Ovary (tissue), 9 donors: ENCODE results near the gene SEMA3B. TPM values are rescaled to one million over a fixed set of nuclear protein-coding genes. Genes with fewer than 3 reads are reported as not detected.

Experiments used
- DNase-seq, 5 donors: peaks; one replicate each; pipeline ENCODE4 v3.0.0-alpha.2; 2019 to 2020
- H3K27ac ChIP-seq, 2 donors: fragments of 200-600 bp; one replicate each; pipeline versions ENCODE4 v1.5.1 to v1.8.0; 2019 to 2022
- H3K27me3 ChIP-seq: fragments of 200-600 bp; one replicate; pipeline ENCODE4 v1.8.0; 2022
- H3K36me3 ChIP-seq: fragments of 200-600 bp; sonication (generic); one replicate; pipeline ENCODE4 v1.5.1; 2019
- H3K4me1 ChIP-seq: one replicate; pipeline ENCODE4 v1.8.1; 2013; ENCODE audit warnings: mild to moderate bottlenecking, moderate library complexity; ENCODE audit not compliant: insufficient read depth
- H3K4me3 ChIP-seq: fragments of 200-600 bp; sonication (generic); one replicate; pipeline ENCODE4 v1.5.1; 2017
- H3K9me3 ChIP-seq, 2 donors: fragments of 200-600 bp in 1 of 2; sonication (generic) in 1 of 2; one replicate each; pipeline versions ENCODE4 v1.5.1 to v1.8.1; 2013 to 2019; ENCODE audit warnings: mild to moderate bottlenecking in 1 of 2, moderate library complexity in 1 of 2
- EP300 ChIP-seq: sonication (generic); formaldehyde crosslinking; IDR thresholded peaks from one replicate; pipeline ENCODE4 v1.6.1; 2017; ENCODE audit warnings: antibody characterized with exemption
- POLR2A ChIP-seq: fragments of 450-650 bp; IDR thresholded peaks from one replicate; pipeline ENCODE4 v1.6.1; 2017; ENCODE audit warnings: antibody characterized with exemption, mild to moderate bottlenecking, moderate library complexity
- WGBS, 3 donors: extraction: QIAGEN DNeasy Blood & Tissue Kit in 1 of 3; methylation state at CpG; one replicate each; pipeline versions ENCODE4 v1.1.5 to v1.1.7; 2013 to 2017; 5-methylcytosine and 5-hydroxymethylcytosine counted together
- intact Hi-C, 4 donors: fragments of 100-400 bp; cut with DNase I; formaldehyde crosslinking; loops; one replicate each; pipeline versions ENCODE4 v1.11.0 to v1.15.1; 2022 to 2023
- polyA plus RNA-seq, 2 donors: library from polyadenylated mRNA; stranded (reverse); fragments of 200-250 nt in 1 of 2; fragments of 350-450 nt in 1 of 2; fragmentation: Illumina TruSeq in 1 of 2; extraction: RNeasy Lipid Tissue Mini Kit (QIAGEN cat#74804) in 1 of 2; gene quantifications; one replicate each; pipeline ENCODE4 v1.2.3, GENCODE V29; 2013 to 2014
- total RNA-seq, 7 donors: library from RNA; depleted of rRNA in 2 of 7; stranded (reverse); fragments of >200 nt in 2 of 7; fragmentation: NEBNext Ultra II Directional in 3 of 7; extraction: Animal tissue kit (Norgen Biotek cat#: 25700) in 3 of 7; gene quantifications; one replicate each; pipeline versions ENCODE4 v1.1.0 to v1.2.4, GENCODE V29; 2016 to 2023
- TF ChIP-seq, protein P1 (sequence below), 3 donors: fragments of 450-650 bp in 2 of 3; fragments of 200-600 bp in 1 of 3; IDR thresholded peaks; one replicate each; pipeline versions ENCODE4 v1.5.1 to v1.8.0; 2016 to 2022; ENCODE audit warnings: antibody characterized with exemption in 3 of 3, mild to moderate bottlenecking in 1 of 3
- donor health status: DM: no; HTN: no; CAD: no; lungs with moderate emphysema.
- donor health status: DM: no; HTN: no; CAD: no.
- donor health status: Bipolar disorder and iron deficiency.
- donor health status: DM: yes; HTN: yes; CAD: no.
- donor health status: DM: no; HTN: no; CAD: no.
- donor health status: DM: yes; HTN: yes; CAD: no.

The SEMA3B gene
- total and polyA plus RNA-seq, 9 donors = 5.0 to 224 (median 51.1) TPM

DNA sequence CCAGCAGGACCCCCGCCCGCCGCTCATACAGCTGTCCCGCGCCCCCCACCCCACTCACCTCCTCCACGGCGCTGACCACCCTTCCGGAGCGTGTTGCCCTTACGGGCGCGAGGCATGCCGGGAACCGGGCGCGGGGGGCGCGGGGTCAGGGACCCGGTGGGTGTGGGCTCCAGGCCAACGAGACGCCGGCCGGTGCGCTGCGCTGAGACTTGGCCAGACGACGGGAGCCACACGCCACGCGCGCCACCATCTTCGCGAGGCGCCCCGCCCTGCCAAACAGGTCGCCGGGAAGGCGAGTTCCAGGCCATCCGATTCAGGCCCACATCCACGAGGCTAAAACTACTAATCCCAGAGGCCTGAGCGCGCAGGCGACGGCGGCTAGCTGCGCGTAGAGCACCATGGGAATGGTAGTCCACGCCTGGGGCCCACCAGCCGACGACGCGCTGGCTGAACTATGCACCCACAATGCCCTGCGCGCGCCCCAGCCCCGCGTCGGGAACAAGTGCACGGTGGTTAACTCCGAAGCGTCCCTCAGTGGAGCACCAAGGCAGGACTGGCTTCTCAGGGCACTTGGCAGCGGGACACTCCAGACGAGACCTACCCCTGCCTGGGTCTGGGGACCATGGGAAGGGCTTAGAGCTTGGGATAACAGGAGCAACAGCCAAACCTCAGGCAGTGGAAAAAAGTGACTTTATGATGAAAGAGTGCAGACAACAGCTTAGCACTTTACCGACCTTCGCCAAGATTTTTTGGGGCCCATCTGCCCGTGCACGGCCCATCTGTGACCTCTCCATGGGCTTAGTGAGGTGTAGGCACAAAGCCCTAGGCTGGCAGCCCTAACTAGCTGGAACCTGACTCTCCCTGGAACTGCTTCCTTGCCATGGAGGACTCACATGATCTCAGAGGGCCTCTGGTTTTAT lies 23.5 kb downstream of the SEMA3B start, which contains the start of gene IFRD2:
Gene IFRD2, minus strand, starts transcription at position 271 of the 920 bp plus-strand sequence. Its CDS starts 155 bp downstream, at position 116.
- TF ChIP-seq, protein P1, sequence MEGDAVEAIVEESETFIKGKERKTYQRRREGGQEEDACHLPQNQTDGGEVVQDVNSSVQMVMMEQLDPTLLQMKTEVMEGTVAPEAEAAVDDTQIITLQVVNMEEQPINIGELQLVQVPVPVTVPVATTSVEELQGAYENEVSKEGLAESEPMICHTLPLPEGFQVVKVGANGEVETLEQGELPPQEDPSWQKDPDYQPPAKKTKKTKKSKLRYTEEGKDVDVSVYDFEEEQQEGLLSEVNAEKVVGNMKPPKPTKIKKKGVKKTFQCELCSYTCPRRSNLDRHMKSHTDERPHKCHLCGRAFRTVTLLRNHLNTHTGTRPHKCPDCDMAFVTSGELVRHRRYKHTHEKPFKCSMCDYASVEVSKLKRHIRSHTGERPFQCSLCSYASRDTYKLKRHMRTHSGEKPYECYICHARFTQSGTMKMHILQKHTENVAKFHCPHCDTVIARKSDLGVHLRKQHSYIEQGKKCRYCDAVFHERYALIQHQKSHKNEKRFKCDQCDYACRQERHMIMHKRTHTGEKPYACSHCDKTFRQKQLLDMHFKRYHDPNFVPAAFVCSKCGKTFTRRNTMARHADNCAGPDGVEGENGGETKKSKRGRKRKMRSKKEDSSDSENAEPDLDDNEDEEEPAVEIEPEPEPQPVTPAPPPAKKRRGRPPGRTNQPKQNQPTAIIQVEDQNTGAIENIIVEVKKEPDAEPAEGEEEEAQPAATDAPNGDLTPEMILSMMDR (IDR thresholded peaks at IDR 0.05) = peak in 1 of 3 donors; percentile 14
- peak; percentile 79 for TF ChIP-seq POLR2A
- TF ChIP-seq EP300 = no peak
- peak within 1 kb of the TSS; percentile 67 for H3K4me3 ChIP-seq
- peak within 1 kb of the TSS; percentile 4 to 53 for H3K27ac ChIP-seq
- peak; percentile 95 to 97 (median 95) for DNase-seq
- 1 to 2% (median 1%) methylated on average over 35 to 67 of the region's 67 CpGs for WGBS, 3 donors
- H3K4me1 ChIP-seq = peaks cover 6% of the 10 kb centered on the region
- H3K27me3 ChIP-seq = no peaks in the 10 kb centered on the region
- no peaks in the 10 kb centered on the region for H3K9me3 ChIP-seq
- intact Hi-C loops = no loop called here
- no peaks in the 10 kb centered on the region for H3K36me3 ChIP-seq

DNA sequence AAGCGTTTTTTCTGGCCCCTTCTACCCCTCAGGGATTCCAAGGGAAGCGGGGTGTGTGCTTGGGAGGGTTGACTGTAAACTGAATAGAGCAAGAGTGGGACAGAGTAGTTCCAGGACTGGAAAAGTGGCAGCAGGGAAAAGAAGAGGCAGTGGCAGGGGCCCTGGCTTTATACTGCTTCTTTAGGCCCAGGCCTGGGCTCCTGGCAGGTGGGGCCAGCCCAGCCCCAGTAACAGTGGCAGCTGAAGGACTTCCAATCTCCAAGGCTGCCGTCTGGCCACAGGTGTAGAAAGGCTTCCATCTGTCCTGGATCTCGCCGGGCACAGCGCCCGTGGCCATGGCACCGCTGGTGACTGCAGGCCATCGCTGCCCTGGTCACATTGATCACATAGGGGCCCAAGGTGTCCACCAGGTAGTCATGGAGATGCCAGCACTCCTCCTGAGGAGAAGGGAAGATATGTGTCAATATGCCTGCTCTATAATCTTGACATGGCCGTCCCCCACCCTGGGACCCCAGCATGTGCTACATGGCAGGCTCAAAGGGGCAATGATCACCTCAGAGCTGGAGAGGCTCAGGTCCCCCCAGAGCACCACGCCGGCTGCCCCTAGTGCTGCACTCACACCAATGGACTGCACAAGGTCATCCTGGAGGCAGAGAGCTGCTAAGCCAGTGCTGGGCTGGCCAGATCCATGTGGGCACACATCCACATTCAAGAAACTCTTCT lies 24.3 kb downstream of the SEMA3B start:
- no peaks in the 10 kb centered on the region for H3K27me3 ChIP-seq
- intact Hi-C loops = no loop called here
- no peaks in the 10 kb centered on the region for H3K36me3 ChIP-seq
- peak overlapping the region; percentile 32 for H3K4me3 ChIP-seq
- H3K27ac ChIP-seq = no peak overlapping the region
- no peaks in the 10 kb centered on the region for H3K9me3 ChIP-seq
- peaks cover 7% of the 10 kb centered on the region for H3K4me1 ChIP-seq
- 72 to 76% (median 73%) methylated on average over 12 of the region's 12 CpGs for WGBS, 3 donors
- TF ChIP-seq POLR2A (no peak), EP300 (no peak)
- TF ChIP-seq, protein P1 (IDR thresholded peaks at IDR 0.05) = no peak
- DNase-seq = peak in 3 of 5 donors; percentile 54 to 62 (median 60)

GRCh38 chr3:50294089-50294488 lies 25.1 kb downstream of the SEMA3B start:
- no peak for DNase-seq
- TF ChIP-seq, protein P1 (IDR thresholded peaks at IDR 0.05) = no peak
- TF ChIP-seq EP300 (no peak), POLR2A (no peak)
- WGBS, 3 donors = 76 to 81% (median 81%) methylated on average over 4 of the region's 4 CpGs
- H3K36me3 ChIP-seq = no peaks in the 10 kb centered on the region
- H3K9me3 ChIP-seq = no peaks in the 10 kb centered on the region
- intact Hi-C loops = no loop called here
- H3K4me1 ChIP-seq = peaks cover 9% of the 10 kb centered on the region
- H3K27ac ChIP-seq = no peak overlapping the region
- H3K4me3 ChIP-seq = no peak overlapping the region
- H3K27me3 ChIP-seq = no peaks in the 10 kb centered on the region
